HepG2 (cell line): ENCODE results near the gene GTF2B. TPM values are rescaled to one million over a fixed set of nuclear protein-coding genes. Genes with fewer than 3 reads are reported as not detected.
A peak's percentile ranks its signal among the peaks of the same experiment; 100 is the strongest.

Source experiments
- ATAC-seq: fragments of 200-7000 bp; cut with Tn5 transposase; 3 replicates; pipeline ENCODE4 v1.9.1; 2020; ENCODE audit warnings: mild to moderate bottlenecking, moderate library complexity
- BruUV-seq: library from RNA; stranded (reverse); fragments of 400-500 nt; replicated peaks from 2 replicates; lab custom pipeline; 2021; lab: Mats Ljungman, UMichigan
- CTCF ChIA-PET: fragments of 300-600 bp; formaldehyde crosslinking; extraction: SDS; loops from one replicate; lab custom pipeline; 2021; ENCODE audit warnings: low total read pairs, inconsistent platforms, low intra/inter-chr PET ratio; lab: Yijun Ruan, JAX
- POLR2A ChIA-PET: fragments of 350-600 bp; sonication (Branson Sonifier 250); formaldehyde crosslinking; loops from one replicate; lab custom pipeline; 2020; ENCODE audit warnings: antibody characterized with exemption, inconsistent platforms; lab: Yijun Ruan, JAX
- DNase-seq: peaks from one replicate; pipeline ENCODE4 v3.0.0-alpha.2; 2015; ENCODE audit warnings: low spot score
- FAIRE-seq: peaks from 3 replicates; lab custom pipeline; 2011; peaks lifted over from hg19 to GRCh38; lab: Jason Lieb, UNC
- H2AFZ ChIP-seq: one replicate; pipeline ENCODE4 v1.6.1; 2011; ENCODE audit warnings: low read length, inconsistent platforms
- H3K27ac ChIP-seq: fragments of 300-600 bp; 3 replicates; pipeline ENCODE4 v1.8.0; 2011; ENCODE audit warnings: mixed run types, mild to moderate bottlenecking, mixed read lengths, low read length, inconsistent platforms; ENCODE audit not compliant: insufficient read depth; ENCODE audit errors: extremely low read length
- H3K27me3 ChIP-seq, 2 experiments: fragments of 200-600 bp in 1 of 2; 2 replicates in 1 of 2; 3 replicates in 1 of 2; pipeline versions ENCODE4 v1.6.0 to v1.8.0; 2011; ENCODE audit warnings: low read length in 2 of 2, mild to moderate bottlenecking in 2 of 2, moderate library complexity in 2 of 2, inconsistent platforms in 1 of 2; ENCODE audit not compliant: insufficient read depth in 2 of 2, control insufficient read depth in 1 of 2
- H3K36me3 ChIP-seq, 2 experiments: fragments of 200-600 bp in 1 of 2; replicated peaks in 1 of 2; 2 replicates in 1 of 2; 3 replicates in 1 of 2; pipeline versions ENCODE4 v1.5.1 to v1.8.0; 2011; ENCODE audit warnings: low read length in 2 of 2, inconsistent platforms in 1 of 2; ENCODE audit not compliant: insufficient read depth in 2 of 2, control insufficient read depth in 1 of 2
- H3K4me1 ChIP-seq: 2 replicates; pipeline ENCODE4 v1.5.1; 2012; ENCODE audit warnings: low read length, inconsistent platforms; ENCODE audit not compliant: insufficient read depth
- H3K4me2 ChIP-seq: 2 replicates; pipeline ENCODE4 v1.6.0; 2011; ENCODE audit warnings: low read depth, low read length, inconsistent platforms
- H3K4me3 ChIP-seq, 3 experiments: fragments of 200-600 bp in 1 of 3; sonication (generic), shearing (Covaris generic) in 1 of 3; replicated peaks in 1 of 3; 2 replicates each; pipeline ENCODE4 v1.5.1; 2011 to 2016; ENCODE audit warnings: low read length in 3 of 3, inconsistent platforms in 2 of 3, low read depth in 2 of 3, mild to moderate bottlenecking in 2 of 3, control low read depth in 1 of 3, mixed read lengths in 1 of 3; ENCODE audit not compliant: insufficient read depth in 1 of 3
- H3K79me2 ChIP-seq: one replicate; pipeline ENCODE4 v1.6.1; 2011; ENCODE audit warnings: low read length, inconsistent platforms; ENCODE audit not compliant: insufficient read depth
- H3K9ac ChIP-seq: 2 replicates; pipeline ENCODE4 v1.6.0; 2011; ENCODE audit warnings: mild to moderate bottlenecking, low read depth, low read length, inconsistent platforms; ENCODE audit not compliant: insufficient read depth
- H3K9me3 ChIP-seq: 2 replicates; pipeline ENCODE4 v1.5.1; 2012; ENCODE audit warnings: mild to moderate bottlenecking, low read length
- H4K20me1 ChIP-seq: 2 replicates; pipeline ENCODE4 v1.6.0; 2011; ENCODE audit warnings: inconsistent platforms, mild to moderate bottlenecking, low read length, moderate library complexity; ENCODE audit not compliant: insufficient read depth
- AGO2 ChIP-seq: fragments of 200-400 bp; formaldehyde crosslinking; optimal IDR thresholded peaks from 2 replicates; pipeline ENCODE3; 2017; ENCODE audit warnings: mild to moderate bottlenecking, low read depth, low read length, moderate library complexity
- CREM ChIP-seq, 2 experiments: sonication (generic) in 1 of 2; formaldehyde crosslinking in 1 of 2; IDR thresholded peaks; 2 replicates each; pipeline versions ENCODE4 v1.4.0 to v1.6.1; 2016 to 2020; ENCODE audit warnings: antibody characterized with exemption in 1 of 2, mild to moderate bottlenecking in 1 of 2, missing genetic modification reagents in 1 of 2
- PCBP1 ChIP-seq: fragments of 200-400 bp; formaldehyde crosslinking; IDR thresholded peaks from 2 replicates; pipeline ENCODE4 v1.6.1; 2017; ENCODE audit warnings: mild to moderate bottlenecking, low read depth, low read length, borderline replicate concordance
- WIZ ChIP-seq: sonication (generic); formaldehyde crosslinking; IDR thresholded peaks from 2 replicates; pipeline ENCODE4 v1.5.1; 2020; ENCODE audit warnings: mild to moderate bottlenecking, missing genetic modification reagents
- ZBTB7A ChIP-seq: sonication (generic); formaldehyde crosslinking; IDR thresholded peaks from 2 replicates; pipeline ENCODE4 v1.8.0; 2022; ENCODE audit warnings: mild to moderate bottlenecking, missing genetic modification reagents
- ZMYM2 ChIP-seq: sonication (generic); formaldehyde crosslinking; IDR thresholded peaks from 2 replicates; pipeline ENCODE4 v1.8.0; 2022; ENCODE audit warnings: mild to moderate bottlenecking, missing genetic modification reagents
- ZNF207 ChIP-seq: fragments of 450-650 bp; IDR thresholded peaks from 2 replicates; pipeline ENCODE4 v1.6.1; 2016; ENCODE audit warnings: antibody characterized with exemption, borderline replicate concordance
- ZNF280B ChIP-seq: sonication (generic); formaldehyde crosslinking; IDR thresholded peaks from 2 replicates; pipeline ENCODE4 v1.5.0; 2020; ENCODE audit warnings: missing genetic modification reagents, mild to moderate bottlenecking, borderline replicate concordance
- ZNF652 ChIP-seq: IDR thresholded peaks from 2 replicates; pipeline ENCODE4 v1.6.1; 2016; ENCODE audit warnings: low read depth, borderline replicate concordance
- ZNF816 ChIP-seq: sonication (generic); formaldehyde crosslinking; IDR thresholded peaks from 2 replicates; pipeline ENCODE4 v1.8.0; 2022; ENCODE audit warnings: missing genetic modification reagents, mild to moderate bottlenecking, borderline replicate concordance
- WGBS: methylation state at CpG from one replicate; pipeline ENCODE4 v1.1.6; 2017; ENCODE audit warnings: low lambda C conversion rate; 5-methylcytosine and 5-hydroxymethylcytosine counted together
- in situ Hi-C: cut with HindIII; loops from 2 replicates; pipeline ENCODE4 v1.10.0; 2017; ENCODE audit warnings: low pct_unique_long_range_greater_than_20kb; ENCODE audit not compliant: extremely low pct_ligation_motif_present
- intact Hi-C: fragments of 100-400 bp; cut with micrococcal nuclease; formaldehyde crosslinking; loops from one replicate; pipeline ENCODE4 v1.10.0; 2022; ENCODE audit not compliant: unreplicated experiment
- polyA plus RNA-seq, 8 experiments: library from polyadenylated mRNA; depleted of rRNA in 3 of 8; stranded (reverse) in 7 of 8; unstranded in 1 of 8; fragments of >200 nt; fragmentation: Illumina TruSeq in 4 of 8; extraction: Trizol in 4 of 8; gene quantifications; 2 replicates each; pipeline versions ENCODE4 v1.2.1 to v1.2.3, GENCODE V29; 2011 to 2016; ENCODE audit warnings: low read depth in 4 of 8, missing spikeins in 1 of 8, mixed read lengths in 1 of 8; ENCODE audit not compliant: insufficient read depth in 1 of 8
- total RNA-seq, 5 experiments: library from RNA; depleted of rRNA; stranded (reverse); fragments of >200 nt; fragmentation: Illumina TruSeq; extraction: Trizol; gene quantifications; 2 replicates each; pipeline ENCODE4 v1.2.3, GENCODE V29; 2016; ENCODE audit warnings: low read depth in 1 of 5
- TF ChIP-seq, protein P1 (sequence below): sonication (generic); formaldehyde crosslinking; IDR thresholded peaks from 2 replicates; pipeline ENCODE4 v1.9.0; 2021; ENCODE audit warnings: missing genetic modification reagents, borderline replicate concordance

Gene GTF2B
- total and polyA plus RNA-seq, 2 of the 13 experiments (the other 11 are each of a cell fraction or from before 2014, with no cell fraction given), result 31.5 to 43.4 TPM

GRCh38 chr1:88911161-88911560 is 19.8 kb upstream of the GTF2B start:
- BruUV-seq, result no TSS peak

DNA sequence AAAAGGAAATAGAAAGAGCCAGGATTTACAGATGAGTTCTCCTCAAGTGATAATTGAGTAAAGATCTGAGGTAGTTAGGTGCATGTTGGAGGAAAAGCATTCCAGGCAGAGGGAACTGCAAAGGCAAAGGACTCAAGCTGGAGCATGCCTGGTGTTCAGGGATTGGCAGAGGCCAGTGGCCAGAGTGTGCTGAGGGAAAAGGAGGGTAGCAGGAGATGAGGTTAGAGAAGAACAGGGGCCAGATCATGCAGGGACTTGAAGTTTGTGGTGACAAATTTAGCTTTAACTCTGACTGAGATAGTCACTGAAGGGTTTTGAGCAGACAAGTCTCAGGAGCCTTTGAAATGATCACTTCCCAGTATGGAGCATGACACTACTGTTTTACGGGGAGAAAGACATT is 19.0 kb upstream of the GTF2B start:
- no peak overlapping the region for H2AFZ ChIP-seq
- no peaks in the 10 kb centered on the region for H3K36me3 ChIP-seq
- no peak overlapping the region for H3K9ac ChIP-seq
- no peak for DNase-seq
- H3K4me3 ChIP-seq, result no peak overlapping the region
- no peak overlapping the region for H3K4me2 ChIP-seq
- no peaks in the 10 kb centered on the region for H3K9me3 ChIP-seq
- H3K27me3 ChIP-seq, result no peaks in the 10 kb centered on the region
- ATAC-seq, result no peak
- WGBS, result 100% methylated on average over 1 of the region's 1 CpG
- no peak overlapping the region for H3K27ac ChIP-seq
- no TSS peak for BruUV-seq
- FAIRE-seq, result no peak
- peaks cover 24% of the 10 kb centered on the region for H3K4me1 ChIP-seq
- H4K20me1 ChIP-seq, result no peaks in the 10 kb centered on the region
- intact Hi-C loops (no loop called here), in situ Hi-C loops (no loop called here)
- CTCF ChIA-PET, result no interaction called here
- POLR2A ChIA-PET, result interaction anchor here (2.0 kb wide), 1 partner anchor 19 kb away, joined by 12 read pairs; the partner anchor contains the start of gene GTF2B
- H3K79me2 ChIP-seq, result no peaks in the 10 kb centered on the region
- TF ChIP-seq ZBTB7A (CRISPR knock-in tag) (no peak), ZNF816 (no peak), ZNF207 (no peak), PCBP1 (no peak), WIZ (CRISPR knock-in tag) (no peak), CREM (IDR thresholded peaks at IDR 0.05) (no peak), CREM (CRISPR knock-in tag; IDR thresholded peaks at IDR 0.05) (no peak)
- TF ChIP-seq, protein P1, sequence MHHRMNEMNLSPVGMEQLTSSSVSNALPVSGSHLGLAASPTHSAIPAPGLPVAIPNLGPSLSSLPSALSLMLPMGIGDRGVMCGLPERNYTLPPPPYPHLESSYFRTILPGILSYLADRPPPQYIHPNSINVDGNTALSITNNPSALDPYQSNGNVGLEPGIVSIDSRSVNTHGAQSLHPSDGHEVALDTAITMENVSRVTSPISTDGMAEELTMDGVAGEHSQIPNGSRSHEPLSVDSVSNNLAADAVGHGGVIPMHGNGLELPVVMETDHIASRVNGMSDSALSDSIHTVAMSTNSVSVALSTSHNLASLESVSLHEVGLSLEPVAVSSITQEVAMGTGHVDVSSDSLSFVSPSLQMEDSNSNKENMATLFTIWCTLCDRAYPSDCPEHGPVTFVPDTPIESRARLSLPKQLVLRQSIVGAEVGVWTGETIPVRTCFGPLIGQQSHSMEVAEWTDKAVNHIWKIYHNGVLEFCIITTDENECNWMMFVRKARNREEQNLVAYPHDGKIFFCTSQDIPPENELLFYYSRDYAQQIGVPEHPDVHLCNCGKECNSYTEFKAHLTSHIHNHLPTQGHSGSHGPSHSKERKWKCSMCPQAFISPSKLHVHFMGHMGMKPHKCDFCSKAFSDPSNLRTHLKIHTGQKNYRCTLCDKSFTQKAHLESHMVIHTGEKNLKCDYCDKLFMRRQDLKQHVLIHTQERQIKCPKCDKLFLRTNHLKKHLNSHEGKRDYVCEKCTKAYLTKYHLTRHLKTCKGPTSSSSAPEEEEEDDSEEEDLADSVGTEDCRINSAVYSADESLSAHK, result no peak

More at GRCh38 chr1:88911161-88911560, 19.8 kb upstream of the GTF2B start:
- POLR2A ChIA-PET, result interaction anchor here (2.0 kb wide), 1 partner anchor 19 kb away, joined by 12 read pairs; the partner anchor contains the start of gene GTF2B
- FAIRE-seq, result no peak
- Histone ChIP-seq H3K4me3 (no peak overlapping the region), H3K79me2 (no peaks in the 10 kb centered on the region), H3K9me3 (peaks cover under 1% of the 10 kb centered on the region; the same call in 1 of the 2 replicates), H3K9ac (no peak overlapping the region), H3K4me1 (peaks cover 24% of the 10 kb centered on the region), H2AFZ (no peak overlapping the region), H3K4me2 (no peak overlapping the region), H4K20me1 (no peaks in the 10 kb centered on the region), H3K27me3 (no peaks in the 10 kb centered on the region), H3K36me3 (no peaks in the 10 kb centered on the region), H3K27ac (no peak overlapping the region)
- intact Hi-C loops (no loop called here), in situ Hi-C loops (no loop called here)
- CTCF ChIA-PET, result no interaction called here
- WGBS, result 87% methylated on average over 9 of the region's 9 CpGs
- TF ChIP-seq ZNF652 (CRISPR knock-in tag), result peak; percentile 53; the same call in 1 of the 2 replicates
- TF ChIP-seq AGO2, result no peak
- TF ChIP-seq ZNF280B (CRISPR knock-in tag), result no peak
- TF ChIP-seq ZMYM2 (CRISPR knock-in tag), result no peak
- DNase-seq, result no peak
- no peak for ATAC-seq
